Measurements from ENCODE around the gene PLEKHO2. TPM values are rescaled to one million over a fixed set of nuclear protein-coding genes. Genes with fewer than 3 reads are reported as not detected.

The PLEKHO2 gene
- total RNA-seq, 2 donors from 2014 or later, result 8.6 to 31.8 TPM

DNA sequence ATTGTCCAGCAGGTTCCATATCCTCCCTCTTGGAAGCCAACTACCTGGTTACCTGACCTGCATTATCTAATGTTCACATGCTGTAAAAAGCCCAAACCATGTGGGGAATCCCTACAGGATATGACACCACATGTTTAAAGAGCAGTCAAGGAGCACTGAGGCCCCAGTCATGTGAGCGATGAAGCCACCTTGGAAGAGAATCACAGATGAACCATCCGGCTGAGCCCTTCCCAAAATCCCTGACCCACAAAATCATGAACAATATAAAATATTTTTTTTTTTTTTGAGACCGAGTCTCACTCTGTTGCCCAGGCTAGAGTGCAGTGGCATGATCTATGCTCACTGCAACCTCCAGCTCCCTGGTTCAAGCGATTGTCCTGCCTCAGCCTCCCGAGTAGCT, 59.4 kb downstream of the PLEKHO2 start:
- Histone ChIP-seq H3K36me3 (no peaks in the 10 kb centered on the region), H3K9me3 (no peaks in the 10 kb centered on the region), H3K4me3 (no peak overlapping the region), H3K27ac (no peak overlapping the region), H3K27me3 (replicated peaks; ENCODE audit: insufficient read depth) (no peaks in the 10 kb centered on the region), H3K4me1 (replicated peaks) (no peaks in the 10 kb centered on the region)
- TF ChIP-seq POLR2AphosphoS5 (IDR thresholded peaks at IDR 0.05) (no peak), POLR2A (IDR thresholded peaks at IDR 0.05) (no peak)
- TF ChIP-seq, protein P1, sequence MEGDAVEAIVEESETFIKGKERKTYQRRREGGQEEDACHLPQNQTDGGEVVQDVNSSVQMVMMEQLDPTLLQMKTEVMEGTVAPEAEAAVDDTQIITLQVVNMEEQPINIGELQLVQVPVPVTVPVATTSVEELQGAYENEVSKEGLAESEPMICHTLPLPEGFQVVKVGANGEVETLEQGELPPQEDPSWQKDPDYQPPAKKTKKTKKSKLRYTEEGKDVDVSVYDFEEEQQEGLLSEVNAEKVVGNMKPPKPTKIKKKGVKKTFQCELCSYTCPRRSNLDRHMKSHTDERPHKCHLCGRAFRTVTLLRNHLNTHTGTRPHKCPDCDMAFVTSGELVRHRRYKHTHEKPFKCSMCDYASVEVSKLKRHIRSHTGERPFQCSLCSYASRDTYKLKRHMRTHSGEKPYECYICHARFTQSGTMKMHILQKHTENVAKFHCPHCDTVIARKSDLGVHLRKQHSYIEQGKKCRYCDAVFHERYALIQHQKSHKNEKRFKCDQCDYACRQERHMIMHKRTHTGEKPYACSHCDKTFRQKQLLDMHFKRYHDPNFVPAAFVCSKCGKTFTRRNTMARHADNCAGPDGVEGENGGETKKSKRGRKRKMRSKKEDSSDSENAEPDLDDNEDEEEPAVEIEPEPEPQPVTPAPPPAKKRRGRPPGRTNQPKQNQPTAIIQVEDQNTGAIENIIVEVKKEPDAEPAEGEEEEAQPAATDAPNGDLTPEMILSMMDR (IDR thresholded peaks at IDR 0.05), result no peak
- no peak for DNase-seq (ENCODE audit: low spot score)
- intact Hi-C loops (cut with DNase I), result no loop called here
- 97% methylated on average over 5 of the region's 5 CpGs for WGBS

DNA sequence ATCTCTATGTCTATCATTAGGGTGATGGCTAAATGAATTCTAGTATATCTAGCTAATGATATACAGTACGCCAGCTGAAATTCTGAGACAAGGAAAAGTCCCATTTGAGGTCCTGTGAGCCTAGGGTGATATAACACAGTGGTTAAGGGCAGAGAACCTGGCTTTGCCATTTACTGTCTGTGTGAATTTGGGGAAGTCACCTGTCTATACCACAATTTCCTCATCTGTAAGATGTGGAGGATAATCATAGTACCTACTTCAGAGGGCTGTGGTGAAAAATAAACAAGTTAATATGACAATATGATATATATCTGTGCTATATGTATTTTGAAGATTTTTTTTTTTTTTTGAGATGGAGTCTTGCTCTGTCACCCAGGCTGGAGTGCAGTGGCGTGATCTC, 60.2 kb downstream of the PLEKHO2 start:
- DNase-seq (ENCODE audit: low spot score), result no peak
- no peaks in the 10 kb centered on the region for H3K4me1 ChIP-seq (replicated peaks)
- H3K27ac ChIP-seq, result no peak overlapping the region
- H3K9me3 ChIP-seq, result no peaks in the 10 kb centered on the region
- TF ChIP-seq POLR2A (IDR thresholded peaks at IDR 0.05) (no peak), POLR2AphosphoS5 (IDR thresholded peaks at IDR 0.05) (no peak)
- TF ChIP-seq, protein P1 (IDR thresholded peaks at IDR 0.05), result no peak
- H3K4me3 ChIP-seq, result no peak overlapping the region
- 90% methylated on average over 2 of the region's 2 CpGs for WGBS
- H3K36me3 ChIP-seq, result no peaks in the 10 kb centered on the region
- intact Hi-C loops (cut with DNase I), result no loop called here
- no peaks in the 10 kb centered on the region for H3K27me3 ChIP-seq (replicated peaks; ENCODE audit: insufficient read depth)

DNA sequence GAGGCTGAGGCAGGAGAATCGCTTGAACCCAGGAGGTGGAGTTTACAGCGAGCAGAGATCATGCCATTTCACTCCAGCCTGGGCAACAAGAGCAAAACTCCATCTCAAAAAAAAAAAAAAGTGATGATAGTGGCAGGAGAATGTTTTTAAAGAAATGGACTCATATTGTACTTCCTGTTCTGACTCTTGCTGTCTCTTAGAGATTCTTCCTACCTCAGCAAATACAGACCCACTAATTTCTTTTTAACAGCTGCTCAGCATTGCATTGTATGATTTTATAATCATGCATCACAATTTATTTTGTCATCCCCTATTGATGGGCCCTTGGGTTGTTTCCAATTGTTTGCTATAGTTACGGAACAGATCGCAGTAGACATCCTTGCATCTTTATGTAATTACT, 61.1 kb downstream of the PLEKHO2 start:
- TF ChIP-seq, protein P1 (IDR thresholded peaks at IDR 0.05), result no peak
- TF ChIP-seq POLR2AphosphoS5 (IDR thresholded peaks at IDR 0.05), result no peak
- no peak for TF ChIP-seq POLR2A (IDR thresholded peaks at IDR 0.05)
- WGBS, result 88% methylated on average over 4 of the region's 4 CpGs
- no peaks in the 10 kb centered on the region for H3K27me3 ChIP-seq (replicated peaks; ENCODE audit: insufficient read depth)
- intact Hi-C loops (cut with DNase I), result no loop called here
- DNase-seq (ENCODE audit: low spot score), result no peak
- no peak overlapping the region for H3K4me3 ChIP-seq
- H3K4me1 ChIP-seq (replicated peaks), result no peaks in the 10 kb centered on the region
- no peaks in the 10 kb centered on the region for H3K36me3 ChIP-seq
- H3K27ac ChIP-seq, result no peak overlapping the region
- no peaks in the 10 kb centered on the region for H3K9me3 ChIP-seq

DNA sequence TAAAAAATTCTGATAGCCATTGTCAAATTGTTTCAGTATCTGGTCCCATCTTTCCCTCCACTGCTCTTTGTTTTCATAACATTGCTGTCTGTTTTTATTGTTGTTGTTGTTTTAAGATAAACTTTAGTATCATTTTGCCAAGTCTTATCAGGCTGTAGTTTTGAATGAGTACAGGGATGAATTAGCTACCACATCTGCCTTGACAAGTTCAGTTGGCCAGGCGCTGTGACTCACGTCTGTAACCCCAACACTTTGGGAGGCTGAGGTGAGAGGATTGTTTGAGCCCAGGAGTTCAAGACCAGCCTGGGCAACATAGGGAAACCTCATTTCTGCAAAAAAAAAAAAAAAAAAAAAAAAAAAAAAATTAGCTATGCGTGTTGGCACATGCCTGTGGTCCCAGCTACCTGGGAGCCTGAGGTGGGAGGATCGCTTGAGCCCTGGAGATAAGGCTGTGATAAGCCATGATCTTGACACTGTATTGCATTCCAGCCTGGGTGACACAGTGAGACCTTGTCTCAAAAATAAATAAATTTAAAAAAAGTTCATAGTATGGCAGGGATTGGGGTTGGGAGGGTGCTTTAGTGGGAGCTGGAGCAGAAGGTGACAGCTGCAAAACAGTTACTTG, 61.7 kb downstream of the PLEKHO2 start:
- no peak for TF ChIP-seq POLR2AphosphoS5 (IDR thresholded peaks at IDR 0.05)
- no peaks in the 10 kb centered on the region for H3K9me3 ChIP-seq
- 87% methylated on average over 4 of the region's 4 CpGs for WGBS
- no peak for DNase-seq (ENCODE audit: low spot score)
- intact Hi-C loops (cut with DNase I), result no loop called here
- no peak overlapping the region for H3K27ac ChIP-seq
- no peaks in the 10 kb centered on the region for H3K36me3 ChIP-seq
- no peak overlapping the region for H3K4me3 ChIP-seq
- H3K4me1 ChIP-seq (replicated peaks), result no peaks in the 10 kb centered on the region
- H3K27me3 ChIP-seq (replicated peaks; ENCODE audit: insufficient read depth), result no peaks in the 10 kb centered on the region

DNA sequence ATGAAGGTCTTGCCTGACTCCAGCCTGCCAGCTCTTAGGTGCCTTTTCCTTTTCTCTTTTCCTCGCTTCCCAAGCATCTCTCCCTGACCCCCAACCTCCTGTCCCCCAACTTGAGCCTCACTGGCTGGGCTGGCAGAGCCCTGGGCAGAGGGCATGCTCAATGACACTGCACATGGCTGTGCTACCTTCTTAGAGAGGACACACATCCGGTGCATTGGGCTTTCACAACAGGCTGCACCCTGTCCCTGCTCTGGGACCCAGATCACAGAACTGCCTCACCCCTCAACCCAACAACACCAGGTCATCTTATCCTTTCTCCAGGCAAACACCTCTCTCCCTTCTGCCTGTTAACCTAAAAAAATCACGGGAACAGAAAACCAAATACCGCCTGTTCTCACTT, 62.5 kb downstream of the PLEKHO2 start:
- 91% methylated on average over 4 of the region's 4 CpGs for WGBS
- H3K9me3 ChIP-seq, result no peaks in the 10 kb centered on the region
- DNase-seq (ENCODE audit: low spot score), result no peak
- TF ChIP-seq, protein P1 (IDR thresholded peaks at IDR 0.05), result no peak
- TF ChIP-seq POLR2A (IDR thresholded peaks at IDR 0.05) (no peak), POLR2AphosphoS5 (IDR thresholded peaks at IDR 0.05) (no peak)
- H3K4me1 ChIP-seq (replicated peaks), result no peaks in the 10 kb centered on the region
- no peak overlapping the region for H3K27ac ChIP-seq
- intact Hi-C loops (cut with DNase I), result no loop called here
- H3K27me3 ChIP-seq (replicated peaks; ENCODE audit: insufficient read depth), result no peaks in the 10 kb centered on the region
- H3K4me3 ChIP-seq, result no peak overlapping the region
- no peaks in the 10 kb centered on the region for H3K36me3 ChIP-seq
